GM12891 (cell line): ENCODE data around the gene GPSM1.

Experiments
- POLR2A ChIP-seq: IDR thresholded peaks from 2 replicates; pipeline ENCODE4 v1.6.1; 2011; ENCODE audit warnings: low read depth, low read length, control low read depth
- POLR2AphosphoS5 ChIP-seq: IDR thresholded peaks from 2 replicates; pipeline ENCODE4 v1.6.1; 2011; ENCODE audit warnings: low read depth, low read length, control low read depth

DNA sequence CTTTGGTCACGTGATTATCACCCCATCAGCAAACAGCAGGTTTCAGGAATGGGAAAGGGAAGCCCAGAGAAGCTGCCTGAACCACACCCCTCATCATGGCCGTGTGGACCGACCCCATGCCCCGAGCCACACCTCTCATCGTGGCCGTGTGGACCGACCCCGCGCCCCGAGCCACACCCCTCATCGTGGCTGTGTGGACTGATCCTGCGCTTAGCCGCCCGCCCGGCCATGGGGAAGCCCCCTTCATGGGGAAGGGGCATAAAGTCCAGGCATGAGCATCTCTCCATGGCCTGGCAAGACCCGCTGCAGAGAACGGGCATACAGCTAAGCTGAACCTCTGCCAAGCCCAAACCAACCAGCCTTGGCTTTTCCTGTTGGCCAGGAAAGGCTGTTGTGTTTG lies 66.2 kb downstream of the GPSM1 start:
- TF ChIP-seq POLR2A (no peak), POLR2AphosphoS5 (no peak)
